Stimulated activated CD4-positive, alpha-beta T cell treated with anti-CD3 and anti-CD28 coated beads, TNF-alpha, amount 100 ng/mL, for 1 hour (primary cell): ENCODE measurements around the gene SLC9C2.
"Not testable (repeated sequence)": the region's sequence is repeated elsewhere in the genome, so short reads cannot be mapped to it uniquely, and the experiment has no call there.

Experiments used
- DNase-seq, 3 donors: peaks; one replicate each; pipeline ENCODE4 v3.0.0-alpha.2; 2020; ENCODE audit warnings: low read depth in 3 of 3, low spot score in 1 of 3

SLC9C2 gene

GRCh38 chr1:173603056-173603591 lies at the start of gene SLC9C2:
SLC9C2 (minus strand) TSS chr1:173603072; CDS start chr1:173601776, 1,296 bp downstream.
- no peak for DNase-seq

- no peak for DNase-seq
Measured at GRCh38 chr1:173648880-173649605, 46.2 kb upstream of the SLC9C2 start.

GRCh38 chr1:173646656-173647055 lies 43.8 kb upstream of the SLC9C2 start:
- no peak for DNase-seq

GRCh38 chr1:173642450-173643139 lies 39.7 kb upstream of the SLC9C2 start:
- not testable (repeated sequence) for DNase-seq

- no peak for DNase-seq
Measured at GRCh38 chr1:173639102-173639501, 36.2 kb upstream of the SLC9C2 start.

- no peak for DNase-seq
Measured at GRCh38 chr1:173638043-173639021, 35.5 kb upstream of the SLC9C2 start.

- not testable (repeated sequence) for DNase-seq
Measured at GRCh38 chr1:173637236-173638042, 34.6 kb upstream of the SLC9C2 start.

GRCh38 chr1:173635116-173635515 lies 32.2 kb upstream of the SLC9C2 start, which contains the start of gene TEX50:
TEX50 (plus strand) TSS chr1:173635338; CDS start chr1:173635522, 184 bp downstream.
- no peak for DNase-seq

- DNase-seq: no peak
Measured at GRCh38 chr1:173628888-173629287, 26.0 kb upstream of the SLC9C2 start.

- DNase-seq: no peak
Measured at GRCh38 chr1:173627269-173627668, 24.4 kb upstream of the SLC9C2 start.

- DNase-seq: no peak
Measured at GRCh38 chr1:173616859-173617258, 14.0 kb upstream of the SLC9C2 start.

GRCh38 chr1:173613086-173613485 lies 10.2 kb upstream of the SLC9C2 start:
- DNase-seq: not testable (repeated sequence)

- DNase-seq: no peak
Measured at GRCh38 chr1:173608503-173609216, 5.8 kb upstream of the SLC9C2 start.

- DNase-seq: no peak
Measured at GRCh38 chr1:173601588-173601987, 1.3 kb downstream of the SLC9C2 start.

- no peak for DNase-seq
Measured at GRCh38 chr1:173596097-173596825, 6.6 kb downstream of the SLC9C2 start.

- not testable (repeated sequence) for DNase-seq
Measured at GRCh38 chr1:173591138-173591537, 11.7 kb downstream of the SLC9C2 start.

GRCh38 chr1:173590557-173590956 lies 12.3 kb downstream of the SLC9C2 start:
- no peak for DNase-seq

GRCh38 chr1:173581383-173582079 lies 21.3 kb downstream of the SLC9C2 start:
- no peak for DNase-seq
